H1 (cell line): Measurements from ENCODE around the gene RARA. TPM values are rescaled to one million over a fixed set of nuclear protein-coding genes. Genes with fewer than 3 reads are reported as not detected.

Source experiments
- CTCF ChIA-PET: fragments of 300-600 bp; sonication (Branson Sonifier 250); formaldehyde crosslinking; loops from one replicate; lab custom pipeline; 2021; ENCODE audit not compliant: partially characterized antibody; lab: Charles Lee
- POLR2A ChIA-PET: fragments of 300-600 bp; sonication (Branson Sonifier 250); formaldehyde crosslinking; loops from one replicate; lab custom pipeline; 2021; ENCODE audit warnings: inconsistent platforms; ENCODE audit not compliant: partially characterized antibody; lab: Charles Lee
- DNase-seq, 2 experiments: peaks; one replicate each; pipeline versions ENCODE4 v3.0.0 to v3.0.0-alpha.2; 2010 to 2022; ENCODE audit warnings: low spot score in 2 of 2, low read depth in 1 of 2, mixed read lengths in 1 of 2
- FAIRE-seq: peaks from 2 replicates; lab custom pipeline; 2011; peaks lifted over from hg19 to GRCh38; lab: Jason Lieb, UNC
- H2AFZ ChIP-seq: 2 replicates; pipeline ENCODE4 v1.8.1; 2012; ENCODE audit warnings: low read length, inconsistent platforms
- H2AK5ac ChIP-seq: 2 replicates; pipeline ENCODE4 v1.6.1; 2013; ENCODE audit warnings: low read depth, low read length
- H2BK120ac ChIP-seq: replicated peaks from 2 replicates; pipeline ENCODE3; 2013; ENCODE audit warnings: low read depth, low read length, inconsistent platforms
- H2BK12ac ChIP-seq: 2 replicates; pipeline ENCODE4 v1.6.1; 2013; ENCODE audit warnings: low read depth, low read length
- H2BK15ac ChIP-seq: 2 replicates; pipeline ENCODE4 v1.6.1; 2013; ENCODE audit warnings: low read length
- H2BK20ac ChIP-seq: 2 replicates; pipeline ENCODE4 v1.6.1; 2013; ENCODE audit warnings: low read length
- H2BK5ac ChIP-seq: 2 replicates; pipeline ENCODE4 v1.6.1; 2013; ENCODE audit warnings: low read depth, low read length
- H3K14ac ChIP-seq: 2 replicates; pipeline ENCODE4 v1.6.1; 2013; ENCODE audit warnings: inconsistent platforms; ENCODE audit not compliant: insufficient read length
- H3K18ac ChIP-seq: 2 replicates; pipeline ENCODE4 v1.6.1; 2013; ENCODE audit warnings: low read length; ENCODE audit errors: extremely low read depth
- H3K23ac ChIP-seq: 2 replicates; pipeline ENCODE4 v1.6.1; 2013; ENCODE audit warnings: inconsistent platforms; ENCODE audit not compliant: insufficient read length
- H3K23me2 ChIP-seq: 2 replicates; pipeline ENCODE4 v1.6.1; 2013; ENCODE audit warnings: low read depth, low read length
- H3K27ac ChIP-seq: 2 replicates; pipeline ENCODE4 v1.6.1; 2011; ENCODE audit warnings: low read depth, low read length, inconsistent platforms
- H3K27me3 ChIP-seq, 4 experiments: replicated peaks in 1 of 4; 1 replicate in 1 of 4; 2 replicates in 3 of 4; pipeline versions ENCODE4 v1.6.1 to v1.8.1; 2011 to 2013; ENCODE audit warnings: low read length in 3 of 4, mild to moderate bottlenecking in 3 of 4, inconsistent platforms in 2 of 4, mixed read lengths in 2 of 4, moderate library complexity in 1 of 4; ENCODE audit not compliant: control insufficient read depth in 3 of 4, insufficient read depth in 3 of 4; ENCODE audit errors: extremely low read depth in 1 of 4
- H3K36me3 ChIP-seq, 4 experiments: 2 replicates each; pipeline versions ENCODE4 v1.6.1 to v1.8.1; 2011 to 2013; ENCODE audit warnings: mild to moderate bottlenecking in 4 of 4, low read length in 3 of 4, moderate library complexity in 2 of 4, control low read depth in 1 of 4, inconsistent platforms in 1 of 4; ENCODE audit not compliant: insufficient read depth in 4 of 4, control insufficient read depth in 2 of 4
- H3K4ac ChIP-seq: replicated peaks from 2 replicates; pipeline ENCODE3; 2013; ENCODE audit warnings: low read length, low read depth, mixed read lengths, inconsistent platforms; ENCODE audit not compliant: insufficient read length
- H3K4me1 ChIP-seq, 4 experiments: replicated peaks in 1 of 4; 1 replicate in 1 of 4; 2 replicates in 3 of 4; pipeline versions ENCODE4 v1.6.1 to v1.8.1; 2011 to 2013; ENCODE audit warnings: low read length in 3 of 4, inconsistent platforms in 2 of 4, mixed read lengths in 1 of 4; ENCODE audit not compliant: insufficient read depth in 4 of 4, control insufficient read depth in 3 of 4
- H3K4me2 ChIP-seq, 2 experiments: 2 replicates each; pipeline versions ENCODE4 v1.6.1 to v1.8.1; 2011 to 2013; ENCODE audit warnings: low read depth in 2 of 2, low read length in 2 of 2, control low read depth in 1 of 2, inconsistent platforms in 1 of 2, mild to moderate bottlenecking in 1 of 2; ENCODE audit not compliant: insufficient read depth in 1 of 2
- H3K4me3 ChIP-seq, 4 experiments: fragments of 200-600, 300-600 bp in 1 of 4; sonication (generic), shearing (Covaris generic), sonication (Bioruptor Twin) in 1 of 4; 2 replicates each; pipeline versions ENCODE4 v1.5.1 to v1.8.1; 2011 to 2016; ENCODE audit warnings: low read length in 4 of 4, low read depth in 3 of 4, control low read depth in 2 of 4, inconsistent platforms in 2 of 4, mild to moderate bottlenecking in 2 of 4, mixed read lengths in 1 of 4, moderate library complexity in 1 of 4; ENCODE audit not compliant: insufficient read depth in 2 of 4; ENCODE audit errors: extremely low read depth in 1 of 4
- H3K56ac ChIP-seq: replicated peaks from 2 replicates; pipeline ENCODE3; 2013; ENCODE audit warnings: low read depth, mild to moderate bottlenecking, mixed read lengths, low read length, inconsistent platforms; ENCODE audit not compliant: insufficient read length
- H3K79me1 ChIP-seq: 2 replicates; pipeline ENCODE4 v1.6.1; 2013; ENCODE audit warnings: low read depth, low read length, control low read depth
- H3K79me2 ChIP-seq, 2 experiments: 2 replicates each; pipeline versions ENCODE4 v1.6.1 to v1.8.1; 2012 to 2013; ENCODE audit warnings: low read length in 2 of 2, mild to moderate bottlenecking in 2 of 2, inconsistent platforms in 1 of 2; ENCODE audit not compliant: insufficient read depth in 2 of 2, control insufficient read depth in 1 of 2
- H3K9ac ChIP-seq, 4 experiments: replicated peaks in 1 of 4; 1 replicate in 1 of 4; 2 replicates in 3 of 4; pipeline versions ENCODE4 v1.6.1 to v1.8.1; 2011 to 2013; ENCODE audit warnings: low read depth in 3 of 4, low read length in 3 of 4, control low read depth in 2 of 4, mild to moderate bottlenecking in 2 of 4, moderate library complexity in 2 of 4, inconsistent platforms in 1 of 4; ENCODE audit errors: extremely low read depth in 1 of 4
- H3K9me3 ChIP-seq, 2 experiments: 2 replicates each; pipeline versions ENCODE4 v1.6.1 to v1.8.1; 2012 to 2013; ENCODE audit warnings: mild to moderate bottlenecking in 2 of 2, moderate library complexity in 2 of 2, control low read depth in 1 of 2, inconsistent platforms in 1 of 2, low read depth in 1 of 2, low read length in 1 of 2, mixed read lengths in 1 of 2; ENCODE audit not compliant: insufficient read depth in 2 of 2
- H4K20me1 ChIP-seq, 2 experiments: replicated peaks in 1 of 2; 2 replicates each; pipeline versions ENCODE3 to v1.8.1; 2011 to 2013; ENCODE audit warnings: inconsistent platforms in 2 of 2, low read length in 2 of 2, mild to moderate bottlenecking in 1 of 2; ENCODE audit not compliant: insufficient read depth in 2 of 2, control insufficient read depth in 1 of 2
- H4K5ac ChIP-seq: 2 replicates; pipeline ENCODE4 v1.6.1; 2013; ENCODE audit warnings: low read length, low read depth, mixed read lengths, inconsistent platforms; ENCODE audit not compliant: insufficient read length
- H4K8ac ChIP-seq: 2 replicates; pipeline ENCODE4 v1.8.0; 2013; ENCODE audit warnings: mild to moderate bottlenecking, moderate library complexity, low read length, inconsistent platforms; ENCODE audit not compliant: insufficient read depth; ENCODE audit errors: extremely low read depth
- H4K91ac ChIP-seq: replicated peaks from 2 replicates; pipeline ENCODE3; 2013; ENCODE audit warnings: low read length, mixed read lengths, inconsistent platforms; ENCODE audit not compliant: insufficient read length
- CTBP2 ChIP-seq: IDR thresholded peaks from 2 replicates; pipeline ENCODE4 v1.7.0; 2011; ENCODE audit warnings: borderline replicate concordance, mild to moderate bottlenecking, moderate library complexity, mixed read lengths, low read length; ENCODE audit not compliant: insufficient read depth, insufficient read length
- WGBS, 2 experiments: shearing (Covaris generic) in 1 of 2; methylation state at CpG; one replicate each; pipeline versions ENCODE4 v1.1.6 to v1.1.7; 2013 to 2015; ENCODE audit warnings: low lambda C conversion rate in 2 of 2, mixed read lengths in 2 of 2, inconsistent platforms in 1 of 2, low coverage in 1 of 2, missing lambda C conversion rate in 1 of 2; ENCODE audit not compliant: insufficient replicate concordance in 2 of 2, insufficient coverage in 1 of 2, insufficient read length in 1 of 2; ENCODE audit errors: extremely low coverage in 1 of 2, missing lambda C conversion rate in 1 of 2; 5-methylcytosine and 5-hydroxymethylcytosine counted together
- polyA plus RNA-seq, 7 experiments: library from polyadenylated mRNA; depleted of rRNA in 3 of 7; stranded (reverse) in 5 of 7; unstranded in 2 of 7; fragments of >200 nt in 5 of 7; fragments of 200-250 nt in 2 of 7; gene quantifications; 1 replicate in 5 of 7; 2 replicates in 1 of 7; 4 replicates in 1 of 7; pipeline versions ENCODE4 v1.2.1 to v1.2.3, GENCODE V29; 2011 to 2013; ENCODE audit warnings: missing spikeins in 2 of 7, mixed read lengths in 2 of 7
- total RNA-seq: library from RNA; stranded (reverse); fragmentation: NEBNext Ultra II Directional; extraction: Animal tissue kit (Norgen Biotek cat#: 25700); gene quantifications from 2 replicates; pipeline ENCODE4 v1.2.1, GENCODE V29; 2021

The RARA gene
- total and polyA plus RNA-seq, 2 of the 8 experiments (the other 6 are each of a cell fraction or from before 2014, with no cell fraction given), result 4.4 to 16.5 TPM

DNA sequence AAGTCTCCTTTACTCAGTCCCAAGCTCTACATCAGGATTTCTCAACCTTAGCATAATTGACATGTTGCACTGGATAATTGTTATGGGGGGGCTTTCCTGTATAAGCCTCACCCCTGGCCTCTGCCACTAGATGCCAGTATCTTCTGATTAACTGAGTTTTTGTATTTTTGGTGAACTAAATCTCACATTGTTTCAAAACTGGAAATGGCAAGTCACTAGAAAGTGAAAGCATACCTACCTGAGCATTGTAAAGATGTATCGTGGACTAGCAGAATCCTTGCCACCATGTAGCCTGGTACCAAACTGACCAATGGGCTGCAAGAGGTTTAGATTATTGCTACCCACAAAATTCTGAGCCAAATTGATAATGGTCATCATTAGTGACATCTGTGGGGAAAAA is 93.7 kb downstream of the RARA start:
- Histone ChIP-seq H3K4me1 (no peaks in the 10 kb centered on the region), H2BK15ac (no peak overlapping the region), H3K14ac (no peak overlapping the region), H2BK12ac (no peak overlapping the region), H4K8ac (no peak overlapping the region), H3K4me3 (no peak overlapping the region), H3K79me1 (no peaks in the 10 kb centered on the region), H2AFZ (no peak overlapping the region), H4K5ac (no peak overlapping the region), H3K23ac (no peak overlapping the region), H3K36me3 (peaks cover 64 to 98% (median 90%) of the 10 kb centered on the region in 4 experiments), H2AK5ac (no peak overlapping the region), H3K4me2 (no peak overlapping the region), H3K9ac (no peak overlapping the region), H3K56ac (no peak overlapping the region), H2BK20ac (no peak overlapping the region), H3K27me3 (no peaks in the 10 kb centered on the region), H3K9me3 (no peaks in the 10 kb centered on the region), H3K18ac (no peak overlapping the region), H4K20me1 (no peaks in the 10 kb centered on the region), H2BK5ac (no peak overlapping the region), H3K4ac (no peak overlapping the region), H3K27ac (no peak overlapping the region), H2BK120ac (no peak overlapping the region), H3K23me2 (no peaks in the 10 kb centered on the region; the same call in 1 of the 2 replicates), H3K79me2 (no peaks in the 10 kb centered on the region), H4K91ac (no peak overlapping the region)
- FAIRE-seq (no peak), DNase-seq (no peak)
- no peak for TF ChIP-seq CTBP2
- CTCF ChIA-PET, result interaction anchor here (0.8 to 6.4 kb wide), 4 partner anchors 14 to 97 kb away, joined by 3 to 26 read pairs (median 3); partner anchors contain the start of gene TOP2A
- 93% methylated on average over 1 of the region's 1 CpG; no CpG with 5 or more reads in 1 of the 2 experiments for WGBS, 2 experiments
- POLR2A ChIA-PET, result interaction anchor here (0.9 to 3.5 kb wide), 4 partner anchors 9 to 15 kb away, joined by 3 to 32 read pairs (median 9); partner anchors contain the start of gene TOP2A
